NCI-H2196 treated with DMSO at 0.1 percent for 48 hours (cell line): ENCODE results near the gene IFNAR1.
"Not testable (repeated sequence)": the region's sequence is repeated elsewhere in the genome, so short reads cannot be mapped to it uniquely, and the experiment has no call there.

Experiments used
- DNase-seq: peaks from one replicate; lab custom pipeline; 2025; ENCODE audit not compliant: unreplicated experiment; lab: John Stamatoyannopoulos, UW

IFNAR1 gene

DNA sequence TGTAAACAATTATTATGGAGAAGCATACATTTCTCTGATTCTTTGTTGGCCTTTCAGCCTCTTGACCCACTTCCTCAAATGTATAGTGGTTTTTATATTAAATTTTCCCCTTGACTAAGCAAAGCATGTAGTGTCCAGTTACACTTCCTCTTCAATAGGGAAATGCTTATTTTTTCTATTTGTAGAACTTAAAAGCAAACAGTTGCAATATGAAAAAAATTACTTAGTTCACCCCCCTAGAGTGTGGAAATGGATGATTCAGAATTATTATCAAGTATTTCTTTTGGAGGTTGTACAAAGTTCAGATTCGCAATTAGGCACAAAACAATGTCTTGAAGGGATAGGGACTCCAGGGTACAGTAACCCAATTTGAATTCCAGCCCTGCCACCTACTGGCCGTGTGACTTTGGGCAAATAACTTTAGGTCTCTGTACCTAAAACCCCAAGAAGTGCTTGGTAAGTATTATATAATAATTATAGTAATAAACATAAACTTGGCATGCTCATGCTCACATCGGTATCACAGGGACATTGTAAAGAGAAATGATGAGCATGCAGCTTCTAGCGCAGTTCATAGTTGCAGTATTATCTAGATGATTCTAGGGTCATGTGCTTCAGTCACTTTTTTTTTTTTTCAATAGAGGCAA is 49.8 kb downstream of the IFNAR1 start:
- DNase-seq: no peak

DNA sequence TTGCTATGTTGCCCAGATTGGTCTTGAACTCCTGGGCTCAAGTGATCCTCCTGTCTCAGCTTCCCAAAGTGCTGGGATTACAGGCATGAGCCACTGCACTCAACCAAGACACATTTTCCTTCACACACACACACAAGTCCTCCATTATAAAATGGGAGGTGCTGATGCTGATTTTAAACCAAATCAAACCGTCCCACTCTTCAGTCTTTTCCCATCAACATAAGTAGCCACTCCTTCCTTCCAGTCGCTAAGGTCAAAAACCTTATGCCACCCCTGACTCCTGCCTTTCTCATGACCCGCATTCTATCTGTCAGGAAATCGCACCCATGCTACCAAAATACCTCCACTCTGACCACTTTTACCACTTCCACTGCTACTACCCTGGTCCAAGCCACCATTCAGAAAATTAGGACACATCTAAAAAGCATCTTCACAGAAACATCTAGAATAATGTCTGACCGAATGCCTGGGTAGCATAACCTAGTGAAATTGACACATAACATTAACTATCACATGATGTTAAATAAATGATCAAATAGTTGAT is 50.4 kb downstream of the IFNAR1 start:
- DNase-seq: no peak

DNA sequence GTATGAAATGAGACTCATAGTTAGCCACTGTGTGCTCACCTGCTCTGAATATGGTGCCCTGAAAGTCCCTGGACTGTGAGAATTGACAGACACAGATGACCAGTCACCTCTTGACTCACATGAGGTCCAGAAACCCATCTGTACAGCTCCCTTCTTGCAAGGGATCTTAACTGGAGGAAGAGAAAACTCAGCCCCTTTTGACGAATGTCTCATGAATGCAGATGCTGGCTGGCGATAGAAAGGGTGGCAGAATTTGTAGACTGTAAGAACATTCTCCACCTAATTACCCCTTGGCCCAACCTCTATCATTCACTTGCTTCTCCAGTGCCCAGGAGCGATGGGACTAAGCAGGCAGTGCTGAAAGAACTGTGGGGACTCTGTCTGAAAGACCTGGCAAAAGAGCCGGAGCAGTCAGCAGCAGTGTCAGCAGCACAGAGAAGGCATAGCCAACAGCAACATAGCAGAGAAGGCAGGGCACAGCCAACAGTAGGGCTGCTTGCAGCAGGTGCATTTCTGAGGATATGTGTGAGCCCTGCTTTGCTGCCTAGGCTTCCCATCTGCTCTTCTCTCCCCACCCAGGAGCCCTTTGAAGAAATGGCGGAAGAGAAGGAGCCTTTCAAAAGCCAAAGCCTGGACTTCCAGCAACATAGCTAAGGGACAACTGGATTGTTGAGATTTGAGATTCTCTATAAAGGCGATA is 52.6 kb downstream of the IFNAR1 start:
- no peak for DNase-seq

DNA sequence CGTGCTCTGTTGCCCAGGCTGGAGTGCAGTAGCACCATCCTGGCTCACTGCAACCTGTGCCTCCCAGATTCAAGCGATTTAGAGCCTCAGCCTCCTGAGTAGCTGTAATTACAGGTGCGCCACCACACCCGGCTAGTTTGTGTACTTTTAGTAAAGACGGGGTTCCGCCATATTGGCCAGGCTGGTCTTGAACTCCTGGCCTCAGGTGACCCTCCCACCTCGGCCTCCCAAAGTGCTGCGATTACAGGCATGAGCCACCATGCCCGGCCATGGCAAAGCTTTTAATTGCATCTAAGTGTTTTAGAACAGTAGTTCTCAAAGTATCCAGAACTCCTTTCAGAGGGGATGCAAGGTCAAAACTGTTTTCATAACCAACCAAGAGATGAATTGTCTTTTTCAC is 53.3 kb downstream of the IFNAR1 start:
- no peak for DNase-seq

DNA sequence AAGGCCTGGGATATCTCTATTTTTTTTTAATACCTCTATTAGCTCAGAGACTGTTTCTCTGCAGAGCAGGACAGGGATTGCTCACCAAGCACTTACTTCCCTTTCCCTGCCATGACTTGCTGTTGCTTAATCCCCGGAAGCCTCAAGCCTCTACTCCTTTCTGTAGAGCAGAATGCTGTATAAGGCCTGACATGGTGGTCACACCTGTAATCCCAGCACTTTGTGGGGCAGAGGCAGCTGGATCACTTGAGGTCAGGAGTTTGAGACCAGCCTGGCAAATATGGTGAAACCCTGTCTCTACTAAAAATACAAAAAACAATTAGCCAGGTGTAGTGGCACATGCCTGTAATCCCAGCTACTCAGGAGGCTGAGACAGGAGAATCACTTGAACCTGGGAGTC is 55.2 kb downstream of the IFNAR1 start:
- DNase-seq: not testable (repeated sequence)

DNA sequence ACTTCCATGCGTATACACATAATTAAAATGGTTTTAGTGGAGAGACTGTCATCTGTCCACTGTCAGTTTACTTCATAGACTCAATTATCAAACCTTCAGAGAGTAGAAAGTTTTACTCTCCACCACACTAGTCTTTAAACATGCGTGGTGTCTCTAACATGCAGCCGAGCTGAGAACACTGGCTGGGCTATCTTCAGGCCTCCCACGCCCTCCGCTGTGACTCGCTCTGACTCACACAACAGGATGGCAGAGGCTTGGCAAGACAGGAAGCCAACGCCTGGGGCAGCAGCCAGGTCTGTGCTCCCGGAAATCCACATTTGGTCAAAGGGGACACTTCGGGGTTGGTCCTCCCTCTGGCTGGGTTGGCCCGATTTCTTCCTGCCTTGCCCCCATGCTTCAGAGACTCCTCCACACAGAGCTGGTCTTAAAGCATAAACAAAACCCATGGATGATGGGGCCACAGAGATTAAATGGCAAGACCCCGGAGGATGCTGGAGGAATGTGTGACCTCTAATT is 55.8 kb downstream of the IFNAR1 start:
- peak; percentile 28 for DNase-seq

DNA sequence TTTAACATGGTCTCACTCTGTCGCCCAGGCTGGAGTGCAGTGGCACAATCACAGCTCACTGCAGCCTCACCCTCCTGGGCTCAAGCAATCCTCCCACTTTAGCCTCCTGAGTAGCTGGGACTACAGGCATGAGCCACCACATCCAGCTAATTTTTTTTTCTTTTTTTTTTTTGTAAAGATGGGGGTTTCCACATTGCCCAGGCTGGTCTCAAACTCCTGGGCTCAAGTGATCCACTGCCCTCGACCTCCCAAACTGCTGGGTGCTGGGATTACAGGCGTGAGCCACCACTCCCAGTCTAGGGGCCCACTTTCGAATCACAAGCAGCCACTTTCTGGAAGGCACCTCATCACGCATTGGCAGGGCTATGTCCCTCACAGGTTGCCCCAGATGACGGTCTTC is 56.6 kb downstream of the IFNAR1 start:
- DNase-seq: not testable (repeated sequence)

DNA sequence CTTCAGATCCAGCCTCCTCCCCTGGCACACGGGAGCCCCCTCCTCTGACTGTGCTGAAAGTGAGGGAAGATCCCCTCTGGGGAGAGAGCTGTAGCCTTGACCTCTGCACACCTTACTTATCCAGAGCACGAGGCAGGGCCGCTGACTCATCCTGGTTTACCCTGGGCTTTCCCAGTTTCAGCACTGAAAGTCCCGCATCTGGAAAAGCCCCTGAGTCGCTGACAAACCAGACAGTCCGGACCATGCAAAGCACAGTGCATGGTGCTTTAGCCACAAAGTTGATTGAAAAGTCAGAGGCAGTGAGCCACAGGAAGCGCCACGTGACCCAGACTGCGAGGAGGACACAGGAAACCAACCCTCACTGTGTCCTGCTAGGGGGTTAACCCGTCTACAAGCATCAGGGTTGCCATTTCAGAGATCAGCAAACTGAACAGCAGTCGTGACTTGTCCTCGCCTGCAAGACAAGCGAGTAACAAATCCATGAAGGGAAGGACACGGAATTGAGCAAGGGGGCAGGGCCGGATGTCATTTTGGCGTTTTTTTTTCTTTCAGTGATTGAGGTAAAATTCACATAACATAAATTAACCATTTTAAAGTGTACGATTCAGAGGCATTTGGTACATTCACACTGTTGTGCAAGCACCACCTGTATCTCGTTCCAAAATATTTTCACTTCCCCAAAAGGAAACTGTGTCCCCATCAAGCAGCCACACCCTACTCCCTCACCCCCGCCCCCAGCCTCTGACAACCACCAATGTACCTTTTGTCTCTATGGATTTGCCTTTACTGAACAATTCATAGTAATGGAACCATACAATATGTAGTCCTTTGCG is 58.5 kb downstream of the IFNAR1 start:
- DNase-seq: no peak

DNA sequence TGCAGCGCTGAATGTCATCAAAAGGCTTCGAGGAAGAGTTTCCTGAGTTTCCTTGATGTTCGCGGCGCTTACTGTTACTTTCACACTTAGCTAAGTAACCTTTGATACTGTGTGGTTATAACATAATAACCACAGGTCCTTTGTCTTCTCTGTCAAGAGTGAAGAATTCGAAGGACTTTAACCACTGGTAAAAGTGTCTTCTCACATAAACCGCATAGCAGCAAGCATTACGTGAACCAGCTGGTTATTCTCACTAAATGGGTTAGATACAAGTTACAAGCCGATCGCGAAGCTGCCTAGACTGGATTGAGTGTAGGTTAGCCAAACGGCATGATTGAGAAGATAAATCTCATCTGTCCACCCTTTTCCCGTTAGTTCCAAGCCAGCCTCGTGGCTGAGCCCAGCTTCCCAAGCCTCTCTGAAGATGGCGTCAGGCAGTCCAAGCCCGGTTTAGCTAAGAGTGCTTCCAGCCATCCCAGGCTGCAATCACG is 60.1 kb downstream of the IFNAR1 start:
- no peak for DNase-seq

DNA sequence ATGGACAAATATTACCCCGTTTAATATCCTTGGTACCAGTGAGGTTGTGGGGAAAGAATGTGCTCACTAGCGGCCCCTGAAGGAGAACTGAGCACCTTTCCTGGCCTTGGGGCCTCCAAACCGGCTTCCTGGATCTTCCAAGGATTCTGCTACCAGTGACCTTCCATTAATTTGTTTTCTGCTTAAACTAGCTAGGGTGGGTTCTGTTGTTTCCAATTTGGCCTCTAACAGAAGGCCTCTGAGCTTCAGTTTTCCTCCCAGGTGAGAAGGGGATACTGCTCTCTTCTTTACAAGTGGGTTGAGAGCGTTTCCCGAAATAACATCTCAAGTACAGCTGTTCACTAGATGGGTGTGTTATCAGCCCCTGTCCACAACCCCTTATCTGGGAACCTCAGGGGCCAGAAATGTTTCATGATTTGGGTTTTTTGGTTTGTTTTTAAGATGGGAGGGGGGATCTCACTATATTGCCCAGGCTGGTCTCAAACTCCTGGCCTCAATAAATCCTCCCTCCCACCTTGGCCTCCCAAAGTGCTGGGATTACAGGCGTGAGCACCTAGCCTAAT is 61.5 kb downstream of the IFNAR1 start:
- DNase-seq: no peak

DNA sequence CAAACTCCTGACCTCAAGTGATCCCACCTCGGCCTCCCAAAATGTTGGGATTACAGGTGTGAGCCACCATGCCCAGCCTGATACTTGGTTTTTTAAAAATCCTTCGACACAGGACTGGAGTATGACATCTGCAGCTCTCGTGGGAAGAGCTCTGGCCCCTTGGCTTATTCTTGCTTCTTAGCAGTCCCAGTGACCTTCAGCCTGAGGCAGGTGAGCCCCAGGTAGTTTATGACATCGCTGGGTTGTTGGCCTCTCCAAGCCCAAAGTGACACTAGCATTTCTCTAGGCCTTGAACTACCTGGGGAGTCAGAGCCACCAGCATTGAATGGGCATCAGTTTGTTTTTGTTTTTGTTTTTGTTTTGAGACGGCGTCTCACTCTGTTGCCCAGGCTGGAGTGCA is 62.5 kb downstream of the IFNAR1 start:
- DNase-seq: no peak

DNA sequence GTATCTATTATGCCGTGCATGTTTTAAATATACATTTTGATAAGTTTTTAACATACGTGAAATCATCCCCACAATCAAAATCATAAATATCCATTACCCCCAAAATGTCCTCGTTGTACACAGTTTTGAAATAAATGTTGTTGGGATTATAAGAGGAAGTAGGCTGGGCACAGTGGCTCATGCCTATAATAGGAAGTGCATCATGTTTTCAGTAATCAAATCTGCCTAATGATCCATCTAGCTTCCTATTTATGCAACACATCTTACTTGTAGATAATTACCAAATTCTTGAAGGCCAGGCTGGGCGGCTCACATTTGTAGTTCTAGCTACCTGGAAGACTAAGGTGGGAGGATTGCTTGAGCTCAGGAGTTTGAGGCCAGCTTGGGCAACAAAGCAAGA is 63.4 kb downstream of the IFNAR1 start:
- no peak for DNase-seq

DNA sequence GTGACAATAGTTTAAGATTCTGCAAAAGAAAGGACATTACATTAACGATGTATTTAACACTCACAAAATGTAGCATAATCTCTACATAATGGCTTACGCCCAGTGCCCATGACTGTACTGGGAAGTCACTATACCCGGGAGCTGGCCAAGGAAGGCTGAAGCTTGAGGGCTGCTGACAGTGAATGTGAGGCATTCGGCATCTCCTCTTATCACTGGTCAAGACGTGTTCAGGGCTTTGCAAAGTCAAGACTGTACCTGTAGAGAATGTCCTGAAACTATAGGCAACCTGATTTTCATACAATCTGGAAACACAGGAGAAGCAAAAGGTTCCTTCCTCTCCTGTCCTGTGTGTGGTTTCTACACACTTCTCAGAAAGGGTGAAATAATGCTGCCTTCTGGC is 65.7 kb downstream of the IFNAR1 start:
- DNase-seq: no peak

DNA sequence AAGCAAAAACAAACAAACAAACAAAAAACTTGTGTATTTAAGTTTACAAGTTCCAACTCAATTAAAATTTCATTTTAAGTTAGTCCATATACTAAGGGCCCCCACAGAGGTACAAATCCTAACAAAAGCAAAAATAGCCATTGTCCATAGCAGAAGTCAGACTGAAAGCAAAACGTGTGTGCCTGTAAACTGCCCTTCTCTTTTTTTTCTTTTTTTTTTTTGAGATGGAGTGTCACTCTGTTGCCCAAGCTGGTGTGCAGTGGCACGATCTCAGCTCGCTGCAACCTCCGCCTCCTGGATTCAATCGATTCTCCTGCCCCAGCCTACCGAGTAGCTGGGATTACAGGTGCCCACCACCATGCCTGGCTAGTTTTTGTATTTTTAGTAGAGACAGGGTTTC is 66.9 kb downstream of the IFNAR1 start:
- DNase-seq: no peak

DNA sequence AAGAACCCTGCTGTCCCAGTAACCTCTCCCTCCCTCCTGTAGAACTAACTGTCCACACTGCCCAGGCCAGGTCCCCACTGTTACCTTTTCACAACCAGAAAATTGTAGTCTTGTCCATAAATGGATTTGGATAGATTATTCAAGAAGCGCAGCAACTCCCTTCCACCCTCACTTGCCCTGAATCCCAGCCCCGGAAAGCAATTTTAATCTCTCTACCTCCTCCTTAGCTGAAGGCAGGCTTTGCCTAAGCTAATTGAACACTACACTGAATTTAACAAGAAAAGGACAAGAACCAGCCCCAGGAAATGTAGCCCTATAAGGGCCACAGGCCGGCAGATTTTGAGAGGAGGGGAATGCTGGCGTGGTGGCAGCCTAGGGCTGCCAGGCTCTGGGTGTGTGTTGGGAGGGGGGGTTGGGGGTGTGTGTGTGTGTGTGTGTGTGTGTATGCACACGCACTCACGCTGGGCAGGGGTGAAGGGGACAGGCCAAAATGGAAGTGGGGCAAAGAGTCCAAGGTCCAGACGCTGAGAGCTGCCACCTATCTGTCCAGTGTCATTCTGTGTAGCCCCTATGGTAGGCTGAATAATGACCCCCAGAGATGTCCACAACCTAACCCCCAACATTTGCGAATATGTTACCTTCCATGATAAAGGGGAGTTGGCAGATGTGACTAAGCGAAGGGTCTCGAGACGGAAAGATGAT is 67.7 kb downstream of the IFNAR1 start:
- no peak for DNase-seq

DNA sequence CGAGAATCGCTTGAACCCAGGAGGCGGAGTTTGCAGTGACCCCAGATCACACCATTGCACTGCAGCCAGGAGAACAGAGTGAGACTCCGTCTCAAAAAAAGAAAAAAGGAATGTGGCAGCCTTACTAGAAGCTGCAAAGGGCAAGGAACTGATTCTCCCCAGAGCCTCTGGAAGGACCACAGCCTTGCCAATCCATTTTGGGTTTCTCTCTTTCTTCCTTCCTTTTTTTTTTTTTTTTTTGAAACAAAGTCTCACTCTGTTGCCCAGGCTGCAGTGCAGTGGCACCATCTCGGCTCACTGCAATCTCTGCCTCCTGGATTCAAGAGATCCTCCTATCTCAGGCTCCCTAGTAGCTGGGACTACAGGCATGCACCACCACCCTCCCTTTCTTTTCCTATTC is 68.6 kb downstream of the IFNAR1 start:
- no peak for DNase-seq

DNA sequence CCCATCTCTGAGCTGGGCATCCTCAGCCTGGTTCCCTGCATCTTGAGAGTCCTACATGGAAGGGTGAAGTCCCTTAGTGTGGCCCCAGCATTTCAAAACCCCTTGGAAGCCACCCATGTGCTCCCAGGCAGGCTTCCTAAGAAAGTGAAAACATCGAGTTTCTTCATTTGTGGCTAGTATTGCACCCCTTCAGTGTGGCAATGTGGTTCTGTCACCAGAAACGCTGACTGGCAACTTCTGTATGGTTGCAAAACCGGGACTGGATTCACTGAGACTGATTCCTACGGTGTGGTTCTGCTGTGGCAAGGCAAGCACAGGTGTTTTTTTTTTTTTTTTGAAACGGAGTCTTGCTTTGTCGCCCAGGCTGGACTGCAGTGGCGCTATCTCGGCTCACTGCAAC is 69.5 kb downstream of the IFNAR1 start:
- no peak for DNase-seq

DNA sequence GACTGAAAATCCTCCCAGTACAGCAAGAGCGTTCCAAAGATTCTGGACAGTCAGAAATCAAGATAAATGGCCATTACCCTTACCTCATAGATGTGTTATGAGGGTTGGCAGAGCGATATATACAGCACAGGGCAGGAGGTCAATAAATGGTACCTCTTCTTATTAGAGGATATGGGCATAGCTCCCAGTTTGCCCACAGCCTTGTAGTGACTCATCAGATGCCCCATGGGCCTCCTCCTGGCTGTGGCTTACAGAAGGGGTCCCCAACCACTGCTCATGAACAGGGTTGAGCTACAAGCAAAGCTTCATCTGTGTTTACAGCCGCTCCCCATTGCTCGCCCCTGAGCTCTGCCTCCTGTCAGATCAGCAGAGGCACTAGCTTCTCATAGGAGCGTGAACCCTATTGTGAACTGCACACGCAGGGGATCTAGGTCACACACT is 71.1 kb downstream of the IFNAR1 start:
- no peak for DNase-seq

DNA sequence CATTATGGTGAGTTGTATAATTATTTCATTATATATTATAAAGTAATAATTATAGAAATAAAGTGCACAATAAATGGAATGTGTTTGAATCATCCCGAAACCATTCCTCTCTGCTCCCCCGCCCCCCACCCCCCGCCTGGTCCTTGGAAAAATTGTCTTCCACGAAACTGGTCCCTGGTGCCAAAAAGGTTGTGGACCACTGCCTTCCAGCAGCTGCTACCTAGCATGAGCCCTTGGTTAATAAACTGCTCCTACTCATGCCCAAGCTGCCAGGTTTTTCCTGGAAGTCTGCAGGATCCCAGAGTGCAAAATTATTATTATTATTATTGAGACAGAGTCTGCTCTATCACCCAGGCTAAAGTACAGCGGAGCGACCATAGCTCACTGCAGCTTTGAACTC is 71.7 kb downstream of the IFNAR1 start:
- DNase-seq: no peak

DNA sequence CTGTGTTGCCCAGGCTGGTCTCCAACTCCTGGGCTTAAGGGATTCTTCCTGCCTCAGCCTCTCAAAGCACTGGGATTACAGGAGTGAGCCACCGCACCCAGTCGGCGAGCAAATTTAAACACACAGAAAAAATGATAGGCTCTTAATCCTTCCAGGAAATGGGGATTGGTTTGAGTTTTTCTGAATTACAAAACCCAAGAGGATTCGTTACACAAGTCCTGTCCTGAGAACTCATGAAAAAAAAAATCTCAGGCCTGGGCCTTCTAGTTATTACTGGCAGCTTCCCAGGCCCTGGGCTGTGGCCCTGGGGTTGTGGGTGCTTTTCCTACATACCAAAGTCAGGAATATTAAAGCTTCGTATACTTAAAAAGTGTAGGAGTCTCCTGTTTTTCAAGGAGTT is 72.2 kb downstream of the IFNAR1 start:
- DNase-seq: no peak
